GM12801 (cell line): ENCODE data around the gene SELENOO.

ENCODE experiments used
- TF ChIP-seq, protein P1 (sequence below): IDR thresholded peaks from one replicate; pipeline ENCODE4 v1.5.1; 2011; ENCODE audit warnings: control low read depth; ENCODE audit not compliant: insufficient read length; ENCODE audit errors: extremely low read depth

SELENOO gene

DNA sequence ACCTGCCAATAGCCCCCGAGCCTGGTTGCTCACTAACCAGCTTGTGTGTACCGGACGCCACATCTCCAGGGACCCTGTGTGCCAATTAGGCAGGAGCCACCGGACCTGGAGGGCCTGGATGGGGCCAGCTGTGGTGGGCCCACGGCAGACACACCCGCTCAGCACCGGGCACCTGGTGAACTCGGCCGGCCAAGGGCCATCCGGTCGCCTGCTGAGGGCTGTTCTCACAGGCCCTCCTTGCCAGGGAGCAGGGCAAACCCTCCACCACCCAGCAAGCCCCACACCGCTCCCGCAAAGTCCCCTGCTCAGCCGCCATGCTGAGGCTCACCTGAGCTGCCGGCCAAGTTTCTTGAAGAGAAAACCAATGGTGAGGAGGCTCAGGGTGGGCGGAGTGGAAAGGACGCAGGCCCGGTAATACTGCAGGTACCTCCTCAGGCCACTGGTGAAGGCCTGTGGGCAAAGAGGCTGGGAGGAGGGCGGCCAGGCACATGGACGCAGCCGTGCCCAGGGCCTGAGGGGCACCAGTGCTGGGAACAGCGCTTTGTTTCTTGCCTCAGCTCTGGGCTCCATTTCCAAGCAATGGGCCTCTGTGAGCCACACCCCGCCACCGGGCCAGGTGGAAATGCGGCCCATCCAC, 26.9 kb downstream of the SELENOO start:
- TF ChIP-seq, protein P1, sequence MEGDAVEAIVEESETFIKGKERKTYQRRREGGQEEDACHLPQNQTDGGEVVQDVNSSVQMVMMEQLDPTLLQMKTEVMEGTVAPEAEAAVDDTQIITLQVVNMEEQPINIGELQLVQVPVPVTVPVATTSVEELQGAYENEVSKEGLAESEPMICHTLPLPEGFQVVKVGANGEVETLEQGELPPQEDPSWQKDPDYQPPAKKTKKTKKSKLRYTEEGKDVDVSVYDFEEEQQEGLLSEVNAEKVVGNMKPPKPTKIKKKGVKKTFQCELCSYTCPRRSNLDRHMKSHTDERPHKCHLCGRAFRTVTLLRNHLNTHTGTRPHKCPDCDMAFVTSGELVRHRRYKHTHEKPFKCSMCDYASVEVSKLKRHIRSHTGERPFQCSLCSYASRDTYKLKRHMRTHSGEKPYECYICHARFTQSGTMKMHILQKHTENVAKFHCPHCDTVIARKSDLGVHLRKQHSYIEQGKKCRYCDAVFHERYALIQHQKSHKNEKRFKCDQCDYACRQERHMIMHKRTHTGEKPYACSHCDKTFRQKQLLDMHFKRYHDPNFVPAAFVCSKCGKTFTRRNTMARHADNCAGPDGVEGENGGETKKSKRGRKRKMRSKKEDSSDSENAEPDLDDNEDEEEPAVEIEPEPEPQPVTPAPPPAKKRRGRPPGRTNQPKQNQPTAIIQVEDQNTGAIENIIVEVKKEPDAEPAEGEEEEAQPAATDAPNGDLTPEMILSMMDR, result no peak

DNA sequence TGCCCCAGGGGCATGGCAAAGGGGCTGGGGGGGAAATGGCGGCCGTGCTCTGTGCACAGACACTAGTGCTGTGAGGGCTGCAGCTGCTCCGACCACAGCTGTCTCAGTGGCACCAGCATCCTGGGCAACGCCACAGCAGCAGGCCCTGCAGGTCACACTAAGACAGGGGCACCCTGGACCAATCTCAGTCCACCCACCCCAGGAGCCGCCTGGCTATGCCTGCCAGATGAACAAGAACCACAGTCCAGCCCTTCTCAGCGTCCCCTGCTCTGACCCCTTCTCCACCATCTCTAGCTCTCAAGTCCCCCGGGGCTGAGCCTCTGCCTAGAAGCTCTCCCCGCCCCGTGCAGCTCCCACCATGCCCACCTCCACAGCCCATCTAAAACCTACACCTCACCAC, 27.6 kb downstream of the SELENOO start:
- TF ChIP-seq, protein P1, result no peak

DNA sequence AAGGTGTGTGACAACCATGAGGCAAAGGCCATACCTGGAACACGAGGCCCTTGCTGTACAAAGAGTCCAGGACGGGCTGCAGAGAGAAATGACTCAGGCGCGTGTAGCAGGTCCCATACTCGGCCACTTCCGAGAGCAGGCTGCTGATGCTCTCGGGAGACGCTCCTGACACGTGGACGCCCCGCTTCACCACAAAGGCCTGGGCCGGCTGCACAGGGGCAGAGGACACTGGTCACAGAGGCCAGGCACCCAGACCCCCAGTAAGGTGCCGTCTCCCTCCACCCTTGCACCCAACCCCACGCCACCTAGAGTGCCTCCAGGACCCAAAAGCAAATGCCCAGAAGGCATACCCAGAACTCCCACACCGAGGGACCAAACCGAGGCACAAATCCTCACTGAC, 28.6 kb downstream of the SELENOO start:
- TF ChIP-seq, protein P1, result no peak

DNA sequence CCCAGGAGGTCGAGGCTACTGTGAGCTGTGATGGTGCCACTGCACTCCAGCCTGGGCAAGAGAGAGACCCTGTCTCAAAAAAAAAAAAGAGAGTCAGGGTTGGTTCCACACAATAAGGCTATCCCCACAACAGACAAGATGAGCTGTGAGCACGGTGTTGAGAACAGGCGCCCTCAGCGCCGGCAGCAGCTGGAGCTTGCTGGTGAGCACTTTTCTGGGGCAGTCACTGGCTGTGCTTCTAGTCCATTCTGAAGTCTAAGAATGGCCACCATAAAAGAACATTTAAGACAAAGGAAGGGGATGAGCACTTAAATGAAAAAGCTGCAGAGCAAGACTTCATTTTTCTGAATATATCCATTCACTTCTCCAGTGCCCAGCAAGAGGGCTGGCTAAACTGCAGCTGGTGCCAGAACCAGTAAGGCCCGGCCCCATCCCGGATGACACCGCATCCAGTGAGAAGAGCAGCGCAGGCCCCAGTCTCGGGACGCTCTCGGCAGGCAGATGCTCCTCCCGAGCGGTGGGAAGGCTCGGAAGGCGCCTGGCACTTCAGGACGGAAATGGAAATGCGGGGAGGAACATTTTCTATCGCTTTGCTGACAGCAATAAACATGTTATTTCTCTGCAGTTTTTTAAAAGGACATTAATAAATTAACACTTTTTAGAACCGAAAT, 31.8 kb downstream of the SELENOO start:
- TF ChIP-seq, protein P1, result no peak

DNA sequence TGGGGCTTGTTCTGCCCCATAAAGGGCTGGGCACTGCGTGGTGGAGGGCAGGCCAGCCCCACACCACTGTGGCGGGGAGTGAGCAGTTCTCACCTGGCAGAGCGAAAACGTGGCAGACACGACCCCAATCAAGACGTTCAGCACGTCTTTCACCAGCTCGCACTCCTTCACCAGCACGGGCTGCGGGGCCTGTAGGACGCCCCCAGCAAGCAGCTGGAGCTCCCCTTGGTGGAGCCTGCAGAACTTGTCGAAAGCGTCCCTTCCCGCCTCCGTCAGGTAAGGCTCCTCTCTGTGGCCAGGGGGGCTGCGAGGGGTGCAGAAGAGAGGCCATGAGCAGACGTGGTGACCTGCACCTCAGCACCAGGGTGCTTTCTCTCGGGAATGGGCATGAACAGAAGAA, 32.4 kb downstream of the SELENOO start:
- TF ChIP-seq, protein P1, result no peak

DNA sequence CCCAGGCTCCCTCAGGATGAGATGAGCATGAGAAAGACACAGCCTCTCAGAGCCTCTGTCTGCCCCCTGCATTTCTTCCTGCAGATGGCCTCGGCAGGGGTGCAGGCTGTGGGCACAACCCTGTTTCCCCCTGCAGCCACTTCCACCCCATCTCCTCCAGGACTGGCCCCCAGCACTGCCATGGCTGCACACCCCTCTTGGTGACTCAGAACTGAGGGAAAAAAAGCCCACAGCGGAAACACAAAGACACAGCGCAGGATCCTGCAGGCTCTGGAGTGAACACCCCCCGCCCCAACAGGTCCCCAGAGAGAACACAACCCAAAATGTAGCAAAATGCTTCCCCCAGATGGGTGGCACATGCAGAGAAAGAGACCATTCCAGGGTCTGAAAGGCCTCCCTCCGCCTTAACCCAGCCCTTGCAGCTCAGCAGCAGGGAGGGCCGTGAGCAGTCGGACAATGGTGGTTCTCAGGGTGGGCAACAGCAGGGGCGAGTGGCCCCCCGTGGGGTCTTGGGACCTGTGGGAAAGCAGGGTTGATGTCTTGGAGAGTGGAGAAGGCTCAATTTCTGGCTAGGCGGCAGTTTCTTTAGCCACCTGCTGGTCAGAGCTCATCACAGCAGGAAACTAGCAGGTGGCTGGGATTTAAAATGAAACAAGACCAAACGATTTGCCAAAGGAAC, 36.1 kb downstream of the SELENOO start:
- TF ChIP-seq, protein P1, result no peak

DNA sequence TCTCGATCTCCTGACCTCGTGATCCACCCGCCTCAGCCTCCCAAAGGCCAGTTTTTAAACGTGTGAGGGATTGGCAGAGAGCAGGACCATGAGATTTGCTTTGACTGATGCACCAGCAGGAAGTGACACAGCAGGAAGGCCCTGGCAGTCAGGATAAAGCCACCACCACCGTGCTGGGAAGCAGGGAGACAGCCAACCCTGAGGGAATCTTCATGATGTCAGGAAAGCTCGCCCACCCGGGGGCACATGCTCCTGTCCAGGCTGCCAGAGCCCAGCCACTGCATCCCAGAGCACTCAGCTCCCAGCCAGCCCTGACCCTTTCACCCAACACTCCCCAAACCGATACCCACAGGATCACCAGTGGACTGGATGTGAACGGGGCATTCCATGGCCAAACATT, 37.9 kb downstream of the SELENOO start:
- TF ChIP-seq, protein P1, result no peak
